H1 (cell line): Measurements from ENCODE around the gene ABCA13. TPM values are rescaled to one million over a fixed set of nuclear protein-coding genes. Genes with fewer than 3 reads are reported as not detected.

ENCODE experiments used
- CTCF ChIA-PET: fragments of 300-600 bp; sonication (Branson Sonifier 250); formaldehyde crosslinking; loops from one replicate; lab custom pipeline; 2021; ENCODE audit not compliant: partially characterized antibody; lab: Charles Lee
- POLR2A ChIA-PET: fragments of 300-600 bp; sonication (Branson Sonifier 250); formaldehyde crosslinking; loops from one replicate; lab custom pipeline; 2021; ENCODE audit warnings: inconsistent platforms; ENCODE audit not compliant: partially characterized antibody; lab: Charles Lee
- DNase-seq, 2 experiments: peaks; one replicate each; pipeline versions ENCODE4 v3.0.0 to v3.0.0-alpha.2; 2010 to 2022; ENCODE audit warnings: low spot score in 2 of 2, low read depth in 1 of 2, mixed read lengths in 1 of 2
- FAIRE-seq: peaks from 2 replicates; lab custom pipeline; 2011; peaks lifted over from hg19 to GRCh38; lab: Jason Lieb, UNC
- H2AFZ ChIP-seq: 2 replicates; pipeline ENCODE4 v1.8.1; 2012; ENCODE audit warnings: low read length, inconsistent platforms
- H2AK5ac ChIP-seq: 2 replicates; pipeline ENCODE4 v1.6.1; 2013; ENCODE audit warnings: low read depth, low read length
- H2BK120ac ChIP-seq: replicated peaks from 2 replicates; pipeline ENCODE3; 2013; ENCODE audit warnings: low read depth, low read length, inconsistent platforms
- H2BK12ac ChIP-seq: 2 replicates; pipeline ENCODE4 v1.6.1; 2013; ENCODE audit warnings: low read depth, low read length
- H2BK15ac ChIP-seq: 2 replicates; pipeline ENCODE4 v1.6.1; 2013; ENCODE audit warnings: low read length
- H2BK20ac ChIP-seq: 2 replicates; pipeline ENCODE4 v1.6.1; 2013; ENCODE audit warnings: low read length
- H2BK5ac ChIP-seq: 2 replicates; pipeline ENCODE4 v1.6.1; 2013; ENCODE audit warnings: low read depth, low read length
- H3K14ac ChIP-seq: 2 replicates; pipeline ENCODE4 v1.6.1; 2013; ENCODE audit warnings: inconsistent platforms; ENCODE audit not compliant: insufficient read length
- H3K18ac ChIP-seq: 2 replicates; pipeline ENCODE4 v1.6.1; 2013; ENCODE audit warnings: low read length; ENCODE audit errors: extremely low read depth
- H3K23ac ChIP-seq: 2 replicates; pipeline ENCODE4 v1.6.1; 2013; ENCODE audit warnings: inconsistent platforms; ENCODE audit not compliant: insufficient read length
- H3K23me2 ChIP-seq: 2 replicates; pipeline ENCODE4 v1.6.1; 2013; ENCODE audit warnings: low read depth, low read length
- H3K27ac ChIP-seq: 2 replicates; pipeline ENCODE4 v1.6.1; 2011; ENCODE audit warnings: low read depth, low read length, inconsistent platforms
- H3K27me3 ChIP-seq, 4 experiments: replicated peaks in 1 of 4; 1 replicate in 1 of 4; 2 replicates in 3 of 4; pipeline versions ENCODE4 v1.6.1 to v1.8.1; 2011 to 2013; ENCODE audit warnings: low read length in 3 of 4, mild to moderate bottlenecking in 3 of 4, inconsistent platforms in 2 of 4, mixed read lengths in 2 of 4, moderate library complexity in 1 of 4; ENCODE audit not compliant: control insufficient read depth in 3 of 4, insufficient read depth in 3 of 4; ENCODE audit errors: extremely low read depth in 1 of 4
- H3K36me3 ChIP-seq, 4 experiments: 2 replicates each; pipeline versions ENCODE4 v1.6.1 to v1.8.1; 2011 to 2013; ENCODE audit warnings: mild to moderate bottlenecking in 4 of 4, low read length in 3 of 4, moderate library complexity in 2 of 4, control low read depth in 1 of 4, inconsistent platforms in 1 of 4; ENCODE audit not compliant: insufficient read depth in 4 of 4, control insufficient read depth in 2 of 4
- H3K4ac ChIP-seq: replicated peaks from 2 replicates; pipeline ENCODE3; 2013; ENCODE audit warnings: low read length, low read depth, mixed read lengths, inconsistent platforms; ENCODE audit not compliant: insufficient read length
- H3K4me1 ChIP-seq, 4 experiments: replicated peaks in 1 of 4; 1 replicate in 1 of 4; 2 replicates in 3 of 4; pipeline versions ENCODE4 v1.6.1 to v1.8.1; 2011 to 2013; ENCODE audit warnings: low read length in 3 of 4, inconsistent platforms in 2 of 4, mixed read lengths in 1 of 4; ENCODE audit not compliant: insufficient read depth in 4 of 4, control insufficient read depth in 3 of 4
- H3K4me2 ChIP-seq, 2 experiments: 2 replicates each; pipeline versions ENCODE4 v1.6.1 to v1.8.1; 2011 to 2013; ENCODE audit warnings: low read depth in 2 of 2, low read length in 2 of 2, control low read depth in 1 of 2, inconsistent platforms in 1 of 2, mild to moderate bottlenecking in 1 of 2; ENCODE audit not compliant: insufficient read depth in 1 of 2
- H3K4me3 ChIP-seq, 4 experiments: fragments of 200-600, 300-600 bp in 1 of 4; sonication (generic), shearing (Covaris generic), sonication (Bioruptor Twin) in 1 of 4; 2 replicates each; pipeline versions ENCODE4 v1.5.1 to v1.8.1; 2011 to 2016; ENCODE audit warnings: low read length in 4 of 4, low read depth in 3 of 4, control low read depth in 2 of 4, inconsistent platforms in 2 of 4, mild to moderate bottlenecking in 2 of 4, mixed read lengths in 1 of 4, moderate library complexity in 1 of 4; ENCODE audit not compliant: insufficient read depth in 2 of 4; ENCODE audit errors: extremely low read depth in 1 of 4
- H3K56ac ChIP-seq: replicated peaks from 2 replicates; pipeline ENCODE3; 2013; ENCODE audit warnings: low read depth, mild to moderate bottlenecking, mixed read lengths, low read length, inconsistent platforms; ENCODE audit not compliant: insufficient read length
- H3K79me1 ChIP-seq: 2 replicates; pipeline ENCODE4 v1.6.1; 2013; ENCODE audit warnings: low read depth, low read length, control low read depth
- H3K79me2 ChIP-seq, 2 experiments: 2 replicates each; pipeline versions ENCODE4 v1.6.1 to v1.8.1; 2012 to 2013; ENCODE audit warnings: low read length in 2 of 2, mild to moderate bottlenecking in 2 of 2, inconsistent platforms in 1 of 2; ENCODE audit not compliant: insufficient read depth in 2 of 2, control insufficient read depth in 1 of 2
- H3K9ac ChIP-seq, 4 experiments: replicated peaks in 1 of 4; 1 replicate in 1 of 4; 2 replicates in 3 of 4; pipeline versions ENCODE4 v1.6.1 to v1.8.1; 2011 to 2013; ENCODE audit warnings: low read depth in 3 of 4, low read length in 3 of 4, control low read depth in 2 of 4, mild to moderate bottlenecking in 2 of 4, moderate library complexity in 2 of 4, inconsistent platforms in 1 of 4; ENCODE audit errors: extremely low read depth in 1 of 4
- H3K9me3 ChIP-seq, 2 experiments: 2 replicates each; pipeline versions ENCODE4 v1.6.1 to v1.8.1; 2012 to 2013; ENCODE audit warnings: mild to moderate bottlenecking in 2 of 2, moderate library complexity in 2 of 2, control low read depth in 1 of 2, inconsistent platforms in 1 of 2, low read depth in 1 of 2, low read length in 1 of 2, mixed read lengths in 1 of 2; ENCODE audit not compliant: insufficient read depth in 2 of 2
- H4K20me1 ChIP-seq, 2 experiments: replicated peaks in 1 of 2; 2 replicates each; pipeline versions ENCODE3 to v1.8.1; 2011 to 2013; ENCODE audit warnings: inconsistent platforms in 2 of 2, low read length in 2 of 2, mild to moderate bottlenecking in 1 of 2; ENCODE audit not compliant: insufficient read depth in 2 of 2, control insufficient read depth in 1 of 2
- H4K5ac ChIP-seq: 2 replicates; pipeline ENCODE4 v1.6.1; 2013; ENCODE audit warnings: low read length, low read depth, mixed read lengths, inconsistent platforms; ENCODE audit not compliant: insufficient read length
- H4K8ac ChIP-seq: 2 replicates; pipeline ENCODE4 v1.8.0; 2013; ENCODE audit warnings: mild to moderate bottlenecking, moderate library complexity, low read length, inconsistent platforms; ENCODE audit not compliant: insufficient read depth; ENCODE audit errors: extremely low read depth
- H4K91ac ChIP-seq: replicated peaks from 2 replicates; pipeline ENCODE3; 2013; ENCODE audit warnings: low read length, mixed read lengths, inconsistent platforms; ENCODE audit not compliant: insufficient read length
- E2F6 ChIP-seq: IDR thresholded peaks from 2 replicates; pipeline ENCODE4 v1.6.1; 2012; ENCODE audit warnings: inconsistent platforms
- FOSL1 ChIP-seq: IDR thresholded peaks from 2 replicates; pipeline ENCODE4 v1.6.1; 2011; ENCODE audit warnings: mild to moderate bottlenecking, low read depth, low read length, moderate library complexity; ENCODE audit not compliant: insufficient read depth
- GTF2F1 ChIP-seq: IDR thresholded peaks from 2 replicates; pipeline ENCODE4 v1.6.1; 2012; ENCODE audit warnings: low read depth, low read length, improper control_type of control experiment, borderline replicate concordance
- TCF12 ChIP-seq: IDR thresholded peaks from 2 replicates; pipeline ENCODE4 v1.6.1; 2011; ENCODE audit warnings: low read depth, mild to moderate bottlenecking, low read length
- WGBS, 2 experiments: shearing (Covaris generic) in 1 of 2; methylation state at CpG; one replicate each; pipeline versions ENCODE4 v1.1.6 to v1.1.7; 2013 to 2015; ENCODE audit warnings: low lambda C conversion rate in 2 of 2, mixed read lengths in 2 of 2, inconsistent platforms in 1 of 2, low coverage in 1 of 2, missing lambda C conversion rate in 1 of 2; ENCODE audit not compliant: insufficient replicate concordance in 2 of 2, insufficient coverage in 1 of 2, insufficient read length in 1 of 2; ENCODE audit errors: extremely low coverage in 1 of 2, missing lambda C conversion rate in 1 of 2; 5-methylcytosine and 5-hydroxymethylcytosine counted together
- polyA plus RNA-seq, 7 experiments: library from polyadenylated mRNA; depleted of rRNA in 3 of 7; stranded (reverse) in 5 of 7; unstranded in 2 of 7; fragments of >200 nt in 5 of 7; fragments of 200-250 nt in 2 of 7; gene quantifications; 1 replicate in 5 of 7; 2 replicates in 1 of 7; 4 replicates in 1 of 7; pipeline versions ENCODE4 v1.2.1 to v1.2.3, GENCODE V29; 2011 to 2013; ENCODE audit warnings: missing spikeins in 2 of 7, mixed read lengths in 2 of 7
- total RNA-seq: library from RNA; stranded (reverse); fragmentation: NEBNext Ultra II Directional; extraction: Animal tissue kit (Norgen Biotek cat#: 25700); gene quantifications from 2 replicates; pipeline ENCODE4 v1.2.1, GENCODE V29; 2021

Gene ABCA13
- total and polyA plus RNA-seq, 2 of the 8 experiments (the other 6 are each of a cell fraction or from before 2014, with no cell fraction given): 0.07 to 0.09 TPM

GRCh38 chr7:48473205-48473865 is 302.1 kb downstream of the ABCA13 start:
- no peak overlapping the region for H3K9ac ChIP-seq
- no peak overlapping the region for H2BK20ac ChIP-seq
- H3K27ac ChIP-seq: no peak overlapping the region
- no peak overlapping the region for H3K14ac ChIP-seq
- H2BK15ac ChIP-seq: no peak overlapping the region
- no peak for FAIRE-seq
- H3K79me1 ChIP-seq: no peaks in the 10 kb centered on the region
- H4K5ac ChIP-seq: no peak overlapping the region
- no peaks in the 10 kb centered on the region for H3K27me3 ChIP-seq
- H3K79me2 ChIP-seq: no peaks in the 10 kb centered on the region
- TF ChIP-seq TCF12 (no peak), FOSL1 (no peak), E2F6 (no peak), GTF2F1 (no peak)
- H3K4ac ChIP-seq: no peak overlapping the region
- H3K56ac ChIP-seq: no peak overlapping the region
- no peak overlapping the region for H2BK120ac ChIP-seq
- no peak overlapping the region for H2BK5ac ChIP-seq
- H4K8ac ChIP-seq: no peak overlapping the region
- H3K9me3 ChIP-seq: no peaks in the 10 kb centered on the region
- no peaks in the 10 kb centered on the region for H3K36me3 ChIP-seq
- no peak overlapping the region for H3K18ac ChIP-seq
- ChIA-PET CTCF (interaction anchor here (1.1 to 2.0 kb wide), 3 partner anchors 12 to 402 kb away, joined by 3 to 4 read pairs (median 4); no protein-coding TSS in a partner anchor), POLR2A (no interaction called here)
- DNase-seq: no peak
- no peak overlapping the region for H2AK5ac ChIP-seq
- H4K91ac ChIP-seq: no peak overlapping the region
- no peak overlapping the region for H3K4me2 ChIP-seq
- H4K20me1 ChIP-seq: no peaks in the 10 kb centered on the region
- H3K4me3 ChIP-seq: no peak overlapping the region
- H3K4me1 ChIP-seq: peaks cover 0 to 2% (median 0%) of the 10 kb centered on the region in 4 experiments; a peak in 1 of 7 replicates
- H3K23me2 ChIP-seq: no peaks in the 10 kb centered on the region
- H2BK12ac ChIP-seq: no peak overlapping the region
- no peak overlapping the region for H3K23ac ChIP-seq
- H2AFZ ChIP-seq: no peak overlapping the region; the same call in 1 of the 2 replicates
- WGBS, 2 experiments: 86% methylated on average over 6 of the region's 6 CpGs; no CpG with 5 or more reads in 1 of the 2 experiments
